HG02763 (cell line): ENCODE data around the gene HPSE.
A peak's percentile ranks its signal among the peaks of the same experiment; 100 is the strongest.
"Not testable (repeated sequence)": the region's sequence is repeated elsewhere in the genome, so short reads cannot be mapped to it uniquely, and the experiment has no call there.

Experiments
- ATAC-seq: cut with Tn5 transposase; IDR thresholded peaks from one replicate; pipeline ENCODE4 v1.9.1; 2021; ENCODE audit warnings: mild to moderate bottlenecking, moderate library complexity; ENCODE audit not compliant: unreplicated experiment

Gene HPSE

DNA sequence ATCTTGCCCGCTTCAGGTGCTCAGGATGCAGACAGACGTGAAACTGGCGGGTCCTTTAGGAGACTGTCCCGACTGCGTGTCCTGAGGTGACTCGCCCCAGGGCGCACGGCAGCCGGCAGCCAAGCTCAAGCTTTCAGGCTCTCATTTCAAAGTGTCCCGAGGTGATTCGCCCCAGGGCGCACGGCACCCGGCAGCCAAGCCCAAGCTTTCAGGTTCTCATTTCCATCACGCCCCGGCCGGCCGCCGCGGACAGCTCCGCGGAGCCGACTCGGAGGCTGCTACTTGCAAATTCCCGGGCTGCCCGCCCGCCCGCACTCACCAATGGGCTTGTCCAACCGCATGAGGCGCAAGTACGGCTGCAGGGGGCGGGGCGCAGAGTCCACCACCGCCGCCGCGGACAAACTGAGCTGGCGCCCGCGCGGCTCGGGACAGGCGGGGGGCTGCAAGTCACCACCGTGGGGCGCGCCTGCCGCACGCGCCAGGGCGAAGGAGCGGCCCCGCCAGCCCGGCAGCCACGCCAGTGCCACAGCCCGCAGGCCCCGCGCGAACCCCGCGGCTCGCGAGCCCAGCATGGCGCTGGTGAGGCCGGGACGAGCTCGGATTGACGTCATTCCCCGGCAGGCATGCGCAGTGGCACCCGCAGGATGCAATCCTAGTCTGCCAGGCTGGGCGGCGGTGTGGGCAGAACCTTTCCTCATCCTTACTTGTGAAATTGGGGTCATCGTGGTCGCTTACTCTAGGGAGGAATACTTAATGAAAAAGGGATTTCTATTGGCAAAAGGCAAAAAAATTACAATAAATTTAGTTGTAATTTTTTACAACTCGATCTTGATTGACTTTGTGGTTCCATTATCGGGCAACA, 50.2 kb downstream of the HPSE start, which contains the start of gene COQ2:
COQ2 (minus strand) TSS at position 606 of the 862 bp plus-strand sequence; CDS start at position 572, 34 bp downstream.
- ATAC-seq: peak; percentile 89

DNA sequence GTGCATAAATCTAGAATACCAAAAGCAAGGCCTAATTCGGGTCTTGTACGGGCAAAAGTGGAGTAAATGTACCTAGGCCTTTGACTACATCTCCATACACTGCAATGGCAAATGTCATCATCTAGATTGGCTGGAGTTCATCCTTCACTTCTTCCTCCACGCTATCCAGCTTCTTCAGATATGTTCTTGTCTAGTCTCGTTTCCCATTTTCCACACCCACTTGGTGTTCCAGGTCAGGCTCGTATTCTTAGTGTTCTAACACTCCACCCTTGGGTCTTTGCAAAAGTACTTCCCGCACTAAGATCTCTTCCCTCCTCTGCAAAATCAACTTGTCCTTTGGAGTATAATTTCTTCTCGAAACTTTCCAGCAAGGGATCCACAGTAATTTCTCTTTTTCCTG, 51.5 kb downstream of the HPSE start:
- ATAC-seq: no peak

DNA sequence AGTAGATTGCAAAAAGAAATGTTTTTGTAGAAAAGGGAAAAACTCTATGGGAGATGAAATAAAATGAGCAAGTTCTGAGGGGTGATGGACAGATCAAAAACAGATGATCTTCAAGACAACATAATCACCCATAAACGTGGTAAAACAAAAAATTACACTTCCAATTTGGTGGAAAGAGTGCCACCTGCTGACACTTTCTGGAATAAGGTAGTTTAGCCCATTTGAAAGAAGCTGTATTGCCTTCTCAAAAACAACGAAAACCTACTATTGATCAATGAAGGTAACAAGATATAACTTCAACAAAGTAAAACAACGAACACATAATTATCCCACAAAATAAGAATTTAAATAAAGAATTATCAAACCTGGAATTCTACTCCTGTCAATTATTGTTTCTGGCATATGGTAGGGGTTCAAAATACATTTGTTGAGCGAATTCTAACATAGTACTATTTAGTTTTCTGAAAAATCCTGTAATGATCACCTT, 52.6 kb downstream of the HPSE start:
- no peak for ATAC-seq

DNA sequence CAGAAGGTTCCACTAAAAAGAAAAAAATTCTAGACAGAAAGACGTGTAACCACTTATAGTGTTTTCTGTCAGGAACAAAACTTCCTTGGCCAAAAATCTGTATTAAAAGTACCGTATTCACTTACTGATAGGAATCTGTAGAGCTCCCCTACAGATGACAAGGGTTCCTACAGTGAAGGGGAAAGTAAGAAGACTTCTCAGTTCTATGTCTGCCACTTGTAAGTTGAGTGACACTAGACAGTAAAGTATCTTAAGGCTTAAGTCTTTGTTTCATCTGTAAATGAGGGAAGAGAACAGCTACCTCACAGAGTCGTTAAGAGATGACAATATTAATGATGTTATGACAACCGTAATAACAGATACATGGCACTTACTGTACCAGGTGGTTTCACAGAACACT, 53.3 kb downstream of the HPSE start:
- no peak for ATAC-seq

DNA sequence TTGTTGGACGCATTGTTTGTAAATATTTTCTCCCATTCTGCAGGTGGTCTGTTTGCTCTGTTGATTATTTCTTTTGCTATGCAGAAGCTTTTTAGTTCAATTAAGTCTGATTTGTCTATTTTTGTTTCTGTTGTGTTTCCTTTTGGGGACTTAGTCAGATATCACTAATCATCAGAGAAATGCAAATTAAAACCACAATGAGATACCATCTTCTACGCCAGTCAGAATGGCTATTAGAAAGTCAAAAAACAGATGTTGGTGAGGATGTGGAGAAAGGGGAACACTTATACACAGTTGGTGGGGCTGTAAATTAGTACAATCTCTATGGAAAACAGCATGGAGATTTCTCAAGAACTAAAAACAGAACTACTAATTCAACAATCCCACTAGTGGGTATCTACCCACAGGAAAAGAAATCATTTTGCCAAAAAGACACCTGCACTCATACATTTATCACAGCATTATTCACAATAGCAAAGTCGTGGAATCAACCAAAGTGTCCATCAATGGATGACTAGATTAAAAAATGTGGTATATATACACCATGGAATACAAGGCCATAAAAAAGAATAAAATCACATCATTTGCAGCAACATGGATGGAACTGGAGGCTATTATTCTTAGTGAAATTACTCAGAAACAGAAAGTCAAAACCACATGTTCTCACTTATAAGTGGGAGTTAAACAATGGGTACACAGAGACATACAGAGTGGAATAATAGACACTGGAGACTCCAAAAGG, 58.2 kb downstream of the HPSE start:
- ATAC-seq: peak; percentile 70

DNA sequence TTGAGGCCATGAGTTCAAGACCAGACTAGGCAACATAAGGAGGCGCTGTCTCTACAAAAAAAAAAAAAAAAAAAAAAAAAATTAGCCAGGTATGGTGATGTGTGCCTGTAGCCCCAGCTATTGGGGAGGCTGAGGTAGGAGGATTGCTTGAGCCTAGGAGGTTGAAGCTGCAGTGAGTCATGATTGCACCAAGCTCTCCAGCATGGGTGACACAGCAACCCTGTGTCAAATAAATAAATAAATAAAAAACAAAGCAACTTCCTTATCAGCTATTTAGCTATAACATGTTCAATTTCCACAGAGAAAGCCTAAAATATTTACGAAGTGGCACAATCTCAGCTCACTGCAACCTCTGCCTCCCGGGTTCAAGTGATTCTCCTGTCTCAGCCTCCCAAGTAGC, 60.7 kb downstream of the HPSE start:
- ATAC-seq: not testable (repeated sequence)

DNA sequence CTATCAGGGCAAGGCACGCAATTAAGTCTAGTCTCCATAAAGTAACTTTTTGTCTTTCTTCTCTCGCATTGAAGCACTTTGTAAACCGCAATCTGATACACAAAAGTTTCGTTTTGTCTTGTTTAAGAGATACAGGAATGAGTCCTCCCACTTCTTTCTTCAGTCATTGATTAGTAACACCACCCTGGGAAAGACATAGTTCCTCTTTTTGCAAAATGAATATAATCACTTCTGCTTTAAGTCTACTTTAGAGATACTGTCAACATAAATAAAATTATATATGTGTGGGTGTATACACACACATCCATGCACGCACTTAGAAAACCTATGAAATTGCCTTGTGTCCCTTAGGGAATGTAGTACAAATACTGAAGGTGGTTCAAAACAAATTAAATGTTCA, 61.7 kb downstream of the HPSE start:
- peak; percentile 73 for ATAC-seq

DNA sequence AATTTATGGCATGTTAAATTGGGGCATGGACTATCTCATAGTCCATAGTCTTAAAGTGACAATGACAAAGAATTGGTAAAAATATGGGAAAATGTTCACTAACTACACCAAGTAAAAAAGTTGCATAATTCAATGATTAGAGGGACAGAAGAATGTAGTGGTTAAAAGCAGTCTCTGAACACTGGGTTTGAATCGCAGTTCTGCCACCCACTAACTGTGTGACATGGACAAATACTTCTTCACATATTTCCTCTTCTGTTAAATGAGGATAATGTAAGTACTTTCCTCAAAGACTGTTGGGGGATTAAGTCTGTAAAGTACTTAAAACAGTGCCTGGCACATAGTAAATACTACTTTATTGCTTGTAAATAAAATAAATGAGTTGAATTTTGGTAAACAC, 65.4 kb downstream of the HPSE start:
- ATAC-seq: no peak

DNA sequence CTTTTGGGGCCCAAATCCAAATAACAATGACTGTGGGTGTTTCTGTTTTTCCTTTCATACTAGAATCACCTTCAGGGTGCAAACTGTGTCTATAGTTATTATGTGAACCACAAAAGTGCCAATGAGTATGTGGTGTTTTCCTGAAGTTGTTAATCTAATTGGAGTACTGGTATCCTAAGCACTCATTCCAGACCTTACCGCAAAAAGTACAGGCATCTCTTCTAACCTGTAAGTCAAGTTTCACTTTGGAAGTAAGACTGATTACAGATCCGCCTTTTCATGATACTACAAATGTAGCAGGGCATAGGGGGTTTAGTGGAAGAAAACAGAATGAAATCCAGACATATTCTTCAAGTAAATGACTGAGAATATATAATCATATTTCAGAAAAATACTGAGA, 66.2 kb downstream of the HPSE start:
- no peak for ATAC-seq

DNA sequence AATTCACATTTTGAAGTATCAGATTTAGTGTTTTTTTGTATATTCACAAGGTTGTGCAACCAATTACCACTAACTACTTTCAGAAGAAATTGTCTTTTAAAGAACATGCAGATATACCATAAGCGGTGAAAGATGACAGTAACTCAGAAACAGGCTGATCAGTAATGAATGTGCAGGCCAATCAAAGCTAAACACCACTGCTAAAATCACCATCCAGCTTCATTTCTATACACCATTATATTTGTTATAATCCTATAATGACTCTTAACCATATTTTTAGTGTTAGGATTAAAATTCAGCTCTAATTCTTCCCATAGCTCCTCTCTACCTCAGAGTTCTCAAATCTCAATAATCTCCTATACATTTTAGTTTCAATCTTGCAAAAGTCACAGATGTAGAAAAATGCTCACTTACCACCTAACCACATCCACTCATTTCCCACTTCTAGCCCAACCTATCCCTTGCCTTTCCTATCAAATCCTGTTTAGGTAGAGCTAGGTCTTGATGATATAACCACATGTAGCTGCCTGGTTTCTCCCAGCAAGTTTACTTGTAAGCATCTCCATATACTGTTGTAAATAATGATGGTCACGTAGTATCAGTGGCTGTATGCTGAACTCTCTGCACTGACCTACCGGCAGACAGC, 66.7 kb downstream of the HPSE start:
- no peak for ATAC-seq

DNA sequence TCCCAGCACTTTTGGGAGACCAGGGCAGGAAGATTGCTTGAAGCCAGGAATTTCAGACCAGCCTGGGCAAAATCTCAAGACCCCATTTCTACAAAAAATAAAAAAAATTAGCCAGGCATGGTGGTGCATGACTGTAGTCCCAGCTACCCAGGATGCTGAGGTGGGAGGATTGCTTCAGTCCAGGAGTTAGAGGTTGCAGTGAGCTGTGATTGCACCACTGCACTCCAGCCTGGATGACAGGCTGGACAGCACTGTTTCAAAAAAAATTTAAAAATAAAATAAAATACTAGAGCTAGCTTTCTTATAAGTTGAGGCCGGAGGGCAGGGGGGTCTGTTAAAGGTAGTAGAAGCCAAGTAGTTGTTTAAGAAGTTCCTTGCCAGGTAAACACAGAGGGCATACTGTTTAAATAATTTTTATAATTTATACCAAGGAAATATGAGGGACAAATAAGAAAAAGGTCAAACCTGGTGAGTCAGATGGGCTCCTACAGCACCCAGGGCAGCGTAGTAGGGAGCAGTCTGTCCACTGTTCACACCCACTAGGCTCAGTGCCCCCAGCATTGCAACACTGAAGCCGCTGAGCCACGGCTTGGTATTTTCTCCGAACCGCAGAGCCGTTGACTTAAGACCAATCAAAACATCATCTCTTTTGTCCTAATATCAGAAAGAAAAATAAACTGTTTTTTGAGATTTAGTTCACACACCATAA, 67.4 kb downstream of the HPSE start:
- ATAC-seq: no peak

DNA sequence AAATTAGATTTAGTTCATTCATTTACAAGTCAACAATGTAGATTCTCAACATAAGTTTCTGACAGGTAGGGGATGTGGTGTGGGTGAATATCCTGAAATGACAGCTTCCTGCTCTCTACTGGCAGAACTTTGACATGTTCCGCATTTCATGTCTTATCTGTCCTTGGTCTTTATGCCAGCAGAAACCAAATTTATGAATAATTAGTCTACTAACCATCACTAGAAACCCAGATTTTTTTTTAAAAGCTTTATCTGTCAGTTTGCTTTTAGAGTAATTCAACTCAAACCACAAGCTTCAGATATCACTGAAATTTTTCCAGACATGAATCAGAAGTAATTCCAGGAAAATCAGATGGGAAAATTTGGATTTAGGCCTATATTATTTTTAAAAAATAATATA, 68.0 kb downstream of the HPSE start:
- ATAC-seq: no peak

DNA sequence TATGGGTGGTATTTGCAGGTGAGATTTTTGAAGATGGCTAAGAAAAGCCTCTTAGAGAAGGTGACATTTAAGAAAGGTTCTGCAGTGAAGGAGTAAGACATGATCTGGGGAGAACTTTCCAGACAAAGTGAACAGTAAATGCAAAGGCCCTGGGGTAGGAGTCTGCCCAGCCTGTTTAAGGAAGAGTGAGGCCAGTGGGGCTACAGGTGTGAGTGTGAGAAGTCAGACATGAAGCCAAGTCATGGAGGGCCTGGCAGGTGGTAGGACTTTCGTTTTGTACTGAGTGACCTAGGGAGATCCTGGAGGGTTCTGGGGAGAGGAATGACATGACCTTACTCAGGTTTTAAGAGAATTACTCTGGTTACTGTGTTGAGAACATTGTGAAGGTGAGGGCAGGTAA, 71.5 kb downstream of the HPSE start:
- no peak for ATAC-seq

DNA sequence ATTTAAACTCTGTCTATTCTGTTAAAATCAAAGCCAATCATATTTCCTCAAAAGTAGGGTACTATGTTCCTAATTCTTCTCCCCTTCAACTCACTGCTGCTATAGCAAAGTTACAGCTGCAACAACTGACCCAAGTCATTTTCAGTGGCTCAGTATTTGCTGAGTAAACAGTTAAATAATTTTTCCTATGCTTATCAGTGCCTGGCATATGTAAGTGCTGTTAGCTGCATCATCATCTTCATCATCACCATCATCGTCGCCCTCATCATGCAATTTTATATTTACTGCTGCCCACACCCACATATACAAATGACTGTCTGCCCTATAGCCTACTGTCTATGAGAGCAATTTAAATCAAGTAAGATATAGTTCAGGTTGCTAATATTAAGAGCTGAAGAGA, 72.0 kb downstream of the HPSE start:
- ATAC-seq: no peak

DNA sequence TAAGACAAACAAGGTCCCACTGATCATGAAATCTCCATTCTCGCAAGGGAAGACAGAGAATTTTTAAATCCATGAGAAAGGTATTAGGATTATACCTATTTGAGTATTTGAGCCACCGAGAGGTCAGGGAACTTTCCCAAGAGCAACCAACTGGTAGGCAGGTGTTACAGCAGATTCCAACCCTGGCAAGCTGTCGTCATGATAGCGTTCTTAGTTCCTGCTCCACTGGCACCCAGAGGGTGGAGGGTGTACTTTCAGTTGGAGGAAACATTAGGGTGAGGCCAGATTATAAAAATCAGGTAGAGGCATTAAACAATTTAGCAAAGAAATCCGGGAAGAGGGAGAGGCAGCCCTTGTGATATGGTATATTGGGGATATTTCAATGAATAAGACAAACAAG, 73.3 kb downstream of the HPSE start:
- ATAC-seq: no peak

DNA sequence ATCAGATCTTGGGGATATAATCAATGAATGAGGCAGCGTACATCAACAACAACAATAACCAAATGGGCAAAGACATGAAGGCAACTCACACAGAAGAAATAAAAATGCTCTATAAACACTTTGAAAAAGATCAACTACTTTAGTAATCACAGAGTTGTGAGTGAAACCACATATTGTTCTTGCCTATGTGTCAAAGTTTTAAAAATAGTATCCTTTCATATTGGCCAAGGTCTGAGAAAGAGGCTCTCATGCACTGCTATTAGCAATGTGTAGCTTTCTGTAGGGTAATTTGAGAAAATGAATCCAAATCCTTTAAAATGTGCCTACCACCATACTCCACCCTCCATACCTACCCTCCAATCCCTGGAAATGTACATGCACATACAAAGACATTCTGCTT, 75.1 kb downstream of the HPSE start:
- no peak for ATAC-seq

DNA sequence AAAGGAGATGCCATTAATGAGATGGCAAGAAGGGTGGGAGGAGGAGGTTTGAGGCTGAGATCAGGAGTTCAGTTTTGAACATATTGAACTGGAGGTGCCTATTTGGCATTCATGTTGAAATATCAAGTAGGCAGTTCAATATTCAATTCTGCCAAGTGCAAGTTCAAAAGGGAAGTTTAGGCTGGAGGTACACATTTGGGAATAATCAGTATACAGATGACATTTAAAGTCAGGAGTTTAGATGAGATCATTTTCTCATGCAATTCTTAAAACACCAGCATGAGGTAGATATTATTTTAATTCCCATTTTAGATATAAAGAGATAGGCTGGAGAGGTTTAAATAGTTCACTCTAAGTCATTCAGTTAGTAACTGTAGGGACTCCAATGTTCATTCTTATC, 76.2 kb downstream of the HPSE start:
- ATAC-seq: no peak

DNA sequence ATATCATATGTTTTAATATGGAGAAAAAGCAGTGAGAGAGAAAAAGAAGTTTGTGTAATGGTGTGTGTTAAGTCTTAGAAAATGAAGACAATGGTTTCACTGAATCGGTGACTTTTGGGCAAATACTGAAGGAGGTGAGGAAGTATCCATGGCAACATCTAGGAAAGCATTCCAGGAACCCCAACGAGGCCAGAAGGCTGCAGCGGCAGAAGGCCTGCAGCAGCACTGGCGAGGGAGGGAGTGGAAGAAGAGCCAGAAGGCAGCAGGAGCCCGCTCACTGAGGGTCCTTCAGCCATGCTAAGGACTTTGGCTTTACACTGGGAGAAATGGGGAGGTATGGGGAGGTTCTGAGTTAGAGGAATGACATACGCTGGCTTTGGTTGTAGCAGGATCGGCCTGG, 76.8 kb downstream of the HPSE start:
- ATAC-seq: no peak

DNA sequence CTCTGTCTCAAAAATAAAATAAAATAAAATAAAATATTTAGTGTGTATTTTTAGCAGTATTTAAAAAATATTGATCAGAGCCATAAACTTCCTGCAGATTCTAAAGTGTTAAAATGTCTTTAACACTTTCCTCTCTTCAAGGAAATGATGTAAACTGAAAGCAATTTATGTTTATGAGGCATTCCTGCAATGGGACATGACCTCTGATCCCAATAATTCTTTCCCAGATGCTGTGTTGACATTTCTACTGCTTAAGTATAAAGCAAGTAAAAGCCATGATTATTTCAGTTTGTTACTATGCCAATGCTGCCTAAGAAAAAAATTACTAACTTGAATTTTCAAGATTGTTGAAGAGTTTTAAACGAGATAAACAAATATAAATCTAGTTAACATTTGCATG, 79.1 kb downstream of the HPSE start:
- no peak for ATAC-seq

DNA sequence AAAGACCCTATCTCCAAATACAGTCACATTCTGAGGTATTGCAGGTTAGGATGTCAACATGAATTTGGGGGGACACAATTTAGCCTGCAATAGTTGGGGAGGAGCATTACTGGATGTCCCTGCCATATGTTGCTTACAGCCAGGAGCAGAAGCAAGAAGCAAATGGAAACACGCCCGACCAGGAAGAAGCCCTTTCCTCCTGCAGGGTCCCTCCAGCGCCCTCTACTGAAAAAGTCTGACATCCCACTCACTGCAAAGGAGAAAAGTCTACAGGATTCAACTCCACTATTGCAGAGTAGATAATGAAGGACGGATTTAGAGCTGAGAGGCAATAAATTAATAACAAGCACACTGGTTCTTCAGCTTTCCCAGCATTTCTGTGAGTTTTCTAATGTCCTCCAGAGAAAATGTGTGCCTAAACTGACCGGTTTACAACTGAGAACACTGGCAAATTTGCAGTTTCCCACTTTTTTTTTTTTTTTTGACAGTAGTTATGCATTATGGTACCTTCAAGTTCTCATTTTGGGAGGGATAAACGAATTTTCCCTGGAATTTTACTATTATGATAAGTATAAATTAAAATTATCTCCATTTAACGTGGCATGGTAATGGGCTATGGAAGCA, 81.8 kb downstream of the HPSE start:
- ATAC-seq: no peak

DNA sequence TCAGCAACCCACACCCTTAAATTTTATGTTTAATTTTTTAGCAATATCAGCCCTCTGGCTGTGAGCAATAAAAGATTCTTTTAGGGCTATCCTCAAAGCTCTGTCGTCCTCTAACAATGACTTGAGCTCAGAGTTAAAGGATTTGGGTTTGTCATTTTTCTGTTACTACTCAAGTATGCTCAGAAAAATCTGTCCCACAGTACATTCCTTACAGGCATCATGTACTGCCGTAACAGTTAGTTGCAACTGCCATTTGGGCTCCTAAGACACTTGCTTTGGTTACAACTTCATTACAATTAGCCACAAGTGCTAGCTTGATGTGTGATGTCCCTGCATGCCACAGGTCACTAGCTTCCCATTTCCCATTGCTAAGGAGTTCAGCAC, 83.2 kb downstream of the HPSE start:
- ATAC-seq: no peak
